ENCODE measurements around the gene PAFAH1B2.
A peak's percentile ranks its signal among the peaks of the same experiment; 100 is the strongest.
"Not testable (repeated sequence)": the region's sequence is repeated elsewhere in the genome, so short reads cannot be mapped to it uniquely, and the experiment has no call there.

The PAFAH1B2 gene

GRCh38 chr11:117128289-117128688 lies 15.8 kb upstream of the PAFAH1B2 start:
- DNase-seq, result no peak

- not testable (repeated sequence) for DNase-seq
Observed at GRCh38 chr11:117130396-117130795, 13.7 kb upstream of the PAFAH1B2 start.

GRCh38 chr11:117130879-117131278 lies 13.2 kb upstream of the PAFAH1B2 start:
- no peak for DNase-seq

GRCh38 chr11:117134431-117134830 lies 9.7 kb upstream of the PAFAH1B2 start:
- DNase-seq, result no peak

GRCh38 chr11:117134979-117135378 lies 9.1 kb upstream of the PAFAH1B2 start:
- not testable (repeated sequence) for DNase-seq

GRCh38 chr11:117137223-117138086 lies 6.6 kb upstream of the PAFAH1B2 start:
- DNase-seq, result not testable (repeated sequence)

GRCh38 chr11:117143390-117143789 lies 697 bp upstream of the PAFAH1B2 start:
- peak; percentile 57 for DNase-seq

- peak; percentile 5 for DNase-seq
Observed at GRCh38 chr11:117144477-117145392, 648 bp downstream of the PAFAH1B2 start.

- DNase-seq, result no peak
Observed at GRCh38 chr11:117145393-117145761, 1.3 kb downstream of the PAFAH1B2 start.

GRCh38 chr11:117146521-117146920 lies 2.4 kb downstream of the PAFAH1B2 start:
- DNase-seq, result no peak

GRCh38 chr11:117152066-117152465 lies 8.0 kb downstream of the PAFAH1B2 start:
- DNase-seq, result no peak

- DNase-seq, result no peak
Observed at GRCh38 chr11:117154468-117154867, 10.4 kb downstream of the PAFAH1B2 start.

GRCh38 chr11:117157507-117157906 lies 13.4 kb downstream of the PAFAH1B2 start:
- DNase-seq, result no peak

- DNase-seq, result no peak
Observed at GRCh38 chr11:117159892-117160291, 15.8 kb downstream of the PAFAH1B2 start.

- no peak for DNase-seq
Observed at GRCh38 chr11:117160826-117161225, 16.7 kb downstream of the PAFAH1B2 start.

GRCh38 chr11:117166491-117166890 lies 22.4 kb downstream of the PAFAH1B2 start:
- DNase-seq, result no peak

GRCh38 chr11:117169736-117170135 lies 25.6 kb downstream of the PAFAH1B2 start:
- DNase-seq, result no peak

GRCh38 chr11:117170210-117170609 lies 26.1 kb downstream of the PAFAH1B2 start:
- no peak for DNase-seq

- DNase-seq, result no peak
Observed at GRCh38 chr11:117171007-117171403, 26.9 kb downstream of the PAFAH1B2 start.

GRCh38 chr11:117171404-117172061 lies 27.4 kb downstream of the PAFAH1B2 start:
- DNase-seq, result no peak

- DNase-seq, result no peak
Observed at GRCh38 chr11:117172724-117173421, 28.8 kb downstream of the PAFAH1B2 start.

GRCh38 chr11:117175104-117175503 lies 31.0 kb downstream of the PAFAH1B2 start:
- DNase-seq, result no peak

- no peak for DNase-seq
Observed at GRCh38 chr11:117175781-117176180, 31.7 kb downstream of the PAFAH1B2 start.

Data from NCI-H2029 (cell line).